Measurements from ENCODE around the gene PTPRJ.

DNA sequence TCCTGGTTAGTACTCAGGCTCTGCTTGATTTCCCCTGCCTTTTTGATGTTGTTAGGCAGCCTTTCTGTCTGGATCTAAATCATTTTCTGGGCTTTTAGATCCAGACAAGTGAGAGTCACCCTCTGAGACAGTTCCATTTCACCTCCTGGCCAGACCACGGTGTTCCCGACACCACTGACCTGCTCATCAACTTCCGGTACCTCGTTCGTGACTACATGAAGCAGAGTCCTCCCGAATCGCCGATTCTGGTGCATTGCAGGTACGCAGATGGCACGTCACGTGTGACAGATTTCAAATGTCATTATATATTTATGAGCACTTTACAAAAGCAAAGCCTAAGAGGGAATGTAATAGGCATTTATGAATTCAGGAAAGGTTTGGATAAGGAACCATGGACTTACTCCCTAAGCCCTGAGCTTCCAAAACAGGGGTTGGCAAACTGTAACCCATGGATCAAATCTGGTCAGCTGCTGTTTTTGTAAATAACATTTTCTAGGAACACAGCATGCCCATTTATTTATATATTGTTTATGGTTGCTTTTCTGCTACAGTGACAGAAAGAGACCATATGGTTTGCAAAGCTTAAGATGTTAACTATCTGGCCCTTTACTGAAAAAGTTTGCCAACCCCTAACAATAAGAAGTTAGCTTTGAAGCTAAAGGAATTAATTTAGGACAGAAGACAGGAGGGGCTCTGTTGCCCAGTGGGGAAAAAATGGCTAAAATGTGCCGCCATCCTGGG lies 183.2 kb downstream of the PTPRJ start:
- TF ChIP-seq FOXK2 (IDR thresholded peaks at IDR 0.05) (no peak), CTBP1 (IDR thresholded peaks at IDR 0.05; ENCODE audit: borderline replicate concordance) (no peak), TARDBP (IDR thresholded peaks at IDR 0.05) (no peak), HDGF (IDR thresholded peaks at IDR 0.05; ENCODE audit: borderline replicate concordance) (no peak), ELF4 (IDR thresholded peaks at IDR 0.05) (no peak), PKNOX1 (IDR thresholded peaks at IDR 0.05) (no peak), SUZ12 (IDR thresholded peaks at IDR 0.05) (no peak), LEF1 (IDR thresholded peaks at IDR 0.05; ENCODE audit: borderline replicate concordance) (no peak), SP1 (IDR thresholded peaks at IDR 0.05) (no peak)

Measured in HEK293T (cell line).